ENCODE data around the gene TAAR8.
"Not testable (repeated sequence)": the region's sequence is repeated elsewhere in the genome, so short reads cannot be mapped to it uniquely, and the experiment has no call there.

The TAAR8 gene, protein sequence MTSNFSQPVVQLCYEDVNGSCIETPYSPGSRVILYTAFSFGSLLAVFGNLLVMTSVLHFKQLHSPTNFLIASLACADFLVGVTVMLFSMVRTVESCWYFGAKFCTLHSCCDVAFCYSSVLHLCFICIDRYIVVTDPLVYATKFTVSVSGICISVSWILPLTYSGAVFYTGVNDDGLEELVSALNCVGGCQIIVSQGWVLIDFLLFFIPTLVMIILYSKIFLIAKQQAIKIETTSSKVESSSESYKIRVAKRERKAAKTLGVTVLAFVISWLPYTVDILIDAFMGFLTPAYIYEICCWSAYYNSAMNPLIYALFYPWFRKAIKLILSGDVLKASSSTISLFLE
- 0 to 0.33 (median 0) reads per million in 17 experiments for total RNA-seq

DNA sequence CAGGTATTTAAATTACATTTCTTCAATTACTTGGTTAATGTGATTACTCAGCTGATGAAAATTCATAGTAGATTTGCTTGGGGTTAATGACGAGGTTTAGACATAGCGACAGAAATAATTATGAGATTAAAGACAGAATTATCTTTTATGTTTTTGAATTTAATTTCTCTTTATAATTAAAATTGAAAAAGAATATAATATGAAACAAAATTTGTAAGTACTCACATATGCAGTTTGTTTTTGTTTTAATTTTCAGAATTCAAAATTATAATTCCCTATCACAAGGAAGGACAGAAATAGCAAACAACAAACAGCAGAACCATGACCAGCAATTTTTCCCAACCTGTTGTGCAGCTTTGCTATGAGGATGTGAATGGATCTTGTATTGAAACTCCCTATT, at the start of gene TAAR8:
Gene TAAR8, plus strand, starts transcription at position 301 of the 400 bp plus-strand sequence. Its CDS starts 21 bp downstream, at position 322.
- DNase-seq, result no peak

DNA sequence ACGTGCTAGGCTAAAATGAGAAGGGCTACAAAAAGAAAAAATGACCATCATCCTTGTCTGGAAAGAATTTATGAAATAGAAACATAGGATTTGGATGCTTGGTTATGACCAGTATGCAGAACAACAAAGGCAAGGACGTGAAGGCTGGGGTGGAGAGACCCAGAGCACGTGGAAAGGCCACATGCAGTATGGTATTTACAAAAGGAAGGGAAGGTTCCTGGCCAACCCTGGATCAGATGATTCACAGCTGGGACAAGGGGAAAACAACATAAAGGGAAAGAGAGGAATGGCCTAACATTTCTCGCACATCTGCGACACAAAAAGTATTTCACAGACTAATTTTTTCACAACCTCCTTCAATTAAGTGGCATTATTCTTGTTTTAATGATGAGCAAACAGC, 47.7 kb upstream of the TAAR8 start:
- no peak for DNase-seq

DNA sequence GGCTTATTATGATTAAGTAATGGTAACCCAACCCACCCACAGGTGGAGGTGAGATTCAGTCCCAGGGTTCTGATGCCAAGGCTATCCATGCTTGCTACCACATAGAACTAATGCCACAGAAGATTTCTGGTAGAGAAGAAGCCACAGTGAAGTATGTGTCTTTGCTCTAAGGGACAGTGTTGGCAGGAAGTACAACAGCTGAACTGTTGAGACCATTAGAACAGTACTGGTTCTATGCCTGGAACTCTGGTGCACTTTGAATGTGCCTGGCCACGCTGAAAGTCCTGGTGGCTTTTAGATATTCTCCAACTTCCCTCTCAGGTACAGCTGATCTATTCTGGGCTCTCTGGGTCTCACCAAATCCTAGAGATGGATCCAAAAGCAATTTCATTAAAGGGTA, 47.3 kb upstream of the TAAR8 start:
- no peak for DNase-seq

DNA sequence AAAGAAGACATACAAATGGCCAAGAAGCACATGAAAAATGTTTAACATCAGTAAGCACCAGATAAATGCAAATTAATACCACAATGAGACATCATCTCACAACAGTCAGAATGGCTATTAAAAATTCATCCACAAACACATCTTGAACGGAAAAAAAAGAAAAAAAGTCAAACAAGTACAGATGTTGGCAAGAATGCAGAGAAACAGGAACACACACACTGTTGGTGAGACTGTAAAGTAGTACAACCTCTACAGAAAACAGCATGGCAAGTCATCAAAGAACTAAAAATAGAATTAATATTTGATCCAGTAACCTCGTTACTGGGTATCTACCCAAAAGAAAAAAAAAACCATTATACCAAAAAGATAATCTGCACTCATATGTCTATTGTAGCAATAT, 46.0 kb upstream of the TAAR8 start:
- DNase-seq, result no peak

DNA sequence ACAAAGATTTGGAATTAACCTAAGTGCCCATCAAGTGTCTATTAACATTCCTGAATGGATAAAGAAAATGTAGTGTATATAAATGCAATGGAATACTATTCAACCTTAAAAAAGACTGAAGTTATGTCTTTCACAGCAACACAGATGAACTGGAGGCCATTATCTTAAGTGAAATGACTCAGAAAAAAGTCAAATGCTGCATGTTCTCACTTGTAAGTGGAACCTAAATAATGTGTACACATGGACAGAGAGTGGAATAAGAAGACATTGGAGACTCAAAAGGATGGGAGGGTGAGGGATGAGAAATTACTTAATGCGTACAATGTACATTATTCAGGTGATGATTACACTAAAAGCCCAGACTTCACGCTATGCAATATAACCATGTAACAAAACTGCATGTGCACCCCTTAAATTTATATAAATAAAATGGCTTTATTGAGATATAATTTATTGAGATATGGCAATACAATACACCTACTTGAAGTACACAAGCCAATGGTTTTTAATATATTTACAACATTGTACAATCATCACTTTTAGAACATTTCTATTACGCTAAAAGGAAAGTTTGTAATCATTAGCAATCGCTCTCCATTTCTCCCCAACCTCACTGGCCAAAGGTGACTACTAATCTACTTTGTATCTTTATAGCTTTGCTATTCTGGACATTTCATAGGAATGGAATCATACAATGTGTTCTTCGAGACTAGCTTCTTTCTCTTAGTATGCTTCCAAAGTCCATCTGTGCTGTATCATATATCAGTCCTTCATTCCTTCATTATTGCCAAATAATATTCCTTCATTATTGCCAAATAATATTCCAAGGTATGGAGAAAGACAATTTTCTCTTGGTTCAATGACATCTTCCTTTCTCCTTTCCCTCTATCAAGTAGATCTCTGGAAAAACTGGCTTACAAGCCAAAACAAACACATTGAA, 45.3 kb upstream of the TAAR8 start:
- no peak for DNase-seq

DNA sequence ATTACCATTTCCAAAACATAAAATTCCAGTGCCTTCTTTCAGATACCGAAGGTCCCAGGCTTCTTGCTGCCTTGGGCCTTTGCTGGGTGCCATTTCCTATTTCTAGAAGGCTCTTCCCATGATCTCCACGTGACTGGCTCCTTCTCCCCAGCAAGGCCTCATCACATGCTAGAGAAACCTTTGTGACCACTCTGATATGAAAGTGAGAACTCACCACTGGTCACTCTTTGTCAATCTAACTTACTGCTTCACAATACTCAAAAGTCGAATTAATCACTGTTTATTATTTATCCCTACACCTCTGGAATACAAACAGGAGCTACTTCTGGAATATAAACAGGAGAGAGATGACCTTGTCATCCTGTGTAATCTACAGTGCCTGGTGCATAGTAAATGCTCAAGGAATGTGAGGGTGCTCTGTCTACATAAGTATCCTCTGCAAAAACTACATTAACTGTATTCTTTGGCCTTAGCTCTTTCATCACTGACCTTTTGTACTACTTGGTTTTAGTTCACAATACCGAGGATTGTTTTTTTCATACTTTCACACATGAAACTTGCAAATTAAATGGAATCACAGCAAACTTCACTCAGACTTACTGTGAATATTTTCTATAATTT, 41.2 kb upstream of the TAAR8 start:
- DNase-seq, result peak; percentile 72 to 89 (median 86)

DNA sequence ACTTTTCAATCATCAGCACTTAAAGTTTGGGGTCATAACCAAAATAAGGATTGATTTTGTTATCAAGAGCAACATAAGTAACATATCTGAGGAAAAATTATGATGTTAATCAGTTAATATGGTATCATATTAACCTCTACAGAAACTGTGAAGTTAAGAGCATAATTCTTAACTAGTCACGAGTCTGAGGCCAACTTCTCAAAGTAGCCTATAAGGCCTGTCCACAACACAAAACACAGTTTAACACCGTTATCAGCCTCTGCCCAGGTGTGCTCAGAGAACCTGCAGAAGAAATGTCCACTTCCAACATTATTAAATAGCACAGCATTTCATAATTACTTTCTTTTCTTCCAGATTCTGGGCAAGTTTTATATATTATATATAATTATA, 40.6 kb upstream of the TAAR8 start:
- DNase-seq, result peak in 3 of 4 experiments; percentile 14 to 40 (median 33)

DNA sequence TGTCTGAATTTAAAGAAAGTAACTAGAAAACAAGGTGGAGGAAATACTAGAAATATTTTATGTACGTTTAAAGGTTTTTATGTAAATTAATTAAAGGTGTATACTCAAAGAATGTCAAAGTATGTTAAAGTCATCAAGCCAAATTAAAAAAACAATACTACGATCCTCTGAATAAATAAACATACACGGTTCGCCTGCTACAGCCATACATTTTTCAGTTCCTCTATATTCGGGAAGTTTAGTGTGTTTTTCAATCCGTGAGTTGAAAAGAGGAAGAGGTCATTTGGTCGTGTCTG, 40.2 kb upstream of the TAAR8 start:
- DNase-seq, result no peak

DNA sequence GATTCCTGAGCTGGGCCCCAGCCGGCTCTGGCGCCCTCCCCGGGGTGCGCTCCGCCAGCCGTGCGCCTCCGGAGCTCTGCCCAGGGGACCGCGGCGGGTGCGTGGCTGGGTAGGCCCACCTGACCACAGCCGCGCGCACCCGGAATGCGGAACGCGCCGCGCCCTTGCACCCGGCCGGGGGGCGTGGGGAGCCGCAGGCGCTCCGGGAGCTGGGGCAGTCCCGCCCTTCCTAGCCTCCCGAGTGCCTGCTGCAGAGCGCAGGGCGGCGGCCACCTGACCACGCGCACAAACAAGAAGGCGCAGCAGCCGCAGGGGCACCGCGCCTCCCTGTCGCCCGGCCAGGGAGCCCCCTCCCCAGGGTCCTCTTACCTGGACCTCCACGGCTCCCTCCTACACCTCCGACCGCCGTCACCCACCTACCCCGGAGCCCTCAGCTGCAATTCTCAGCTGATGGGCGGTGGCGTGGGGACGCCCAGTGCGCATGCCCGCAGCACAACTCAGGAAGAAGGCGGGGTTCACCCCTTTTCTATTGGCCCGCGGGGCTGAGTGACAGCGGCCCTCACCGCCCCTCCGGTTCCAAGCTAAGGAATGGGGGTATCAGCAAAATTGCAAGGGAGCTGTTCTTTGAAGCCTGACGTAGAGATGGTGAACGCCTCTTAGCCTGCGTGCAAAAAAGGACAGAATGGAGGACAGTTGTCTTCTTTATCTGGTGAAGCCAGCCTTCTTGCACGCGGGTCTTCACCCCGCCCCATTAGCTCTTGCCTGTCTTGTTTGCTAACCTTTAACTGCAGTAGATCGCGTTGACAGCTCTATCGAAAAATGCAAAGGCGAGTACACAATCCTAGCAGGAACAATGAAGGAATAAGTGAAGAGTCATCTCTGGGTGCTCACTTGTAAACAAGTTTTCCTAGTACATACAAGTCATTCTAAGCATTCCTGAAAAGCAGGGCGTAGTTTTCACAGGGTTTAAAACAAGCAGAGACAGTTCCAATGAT, 39.5 kb upstream of the TAAR8 start, which contains the start of gene STX7:
Gene STX7, minus strand, starts transcription at position 479 of the 995 bp plus-strand sequence. CDS start 9,586 bp downstream, outside the sequence.
- DNase-seq, result peak; percentile 95 to 97 (median 96)

DNA sequence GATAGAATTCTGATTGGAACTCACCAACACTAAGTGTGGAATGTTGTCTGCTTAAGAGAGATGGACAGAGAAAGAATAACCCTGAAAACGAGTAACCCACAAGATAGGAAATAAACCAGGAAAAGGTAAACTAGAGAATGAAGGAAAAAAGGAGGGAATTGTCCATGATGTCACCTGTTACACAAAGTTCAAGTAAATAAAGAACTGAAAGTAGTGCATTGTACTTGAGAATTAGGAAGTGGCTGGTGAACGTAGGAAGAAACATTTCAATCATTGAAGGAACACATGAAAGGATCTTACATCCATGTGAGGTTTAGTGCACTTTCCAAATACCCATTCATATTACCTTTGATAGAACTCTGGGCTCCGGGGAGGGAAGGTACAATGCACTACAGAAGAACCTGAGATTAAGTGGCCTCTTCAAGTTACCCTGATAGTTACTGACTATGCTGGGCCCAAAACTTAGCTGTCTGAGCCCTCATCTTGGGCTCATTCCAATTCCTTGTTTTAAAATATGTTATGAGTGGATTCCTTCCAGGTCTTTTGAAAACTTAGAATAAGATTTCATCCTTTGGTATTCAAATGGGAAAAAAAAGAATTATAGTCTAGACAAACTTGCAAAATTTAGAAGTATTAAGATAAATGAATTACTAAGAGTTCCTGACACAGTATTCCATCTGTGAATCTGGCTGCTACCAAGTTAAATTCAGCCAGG, 38.5 kb upstream of the TAAR8 start:
- DNase-seq, result peak; percentile 10 to 79 (median 54)

DNA sequence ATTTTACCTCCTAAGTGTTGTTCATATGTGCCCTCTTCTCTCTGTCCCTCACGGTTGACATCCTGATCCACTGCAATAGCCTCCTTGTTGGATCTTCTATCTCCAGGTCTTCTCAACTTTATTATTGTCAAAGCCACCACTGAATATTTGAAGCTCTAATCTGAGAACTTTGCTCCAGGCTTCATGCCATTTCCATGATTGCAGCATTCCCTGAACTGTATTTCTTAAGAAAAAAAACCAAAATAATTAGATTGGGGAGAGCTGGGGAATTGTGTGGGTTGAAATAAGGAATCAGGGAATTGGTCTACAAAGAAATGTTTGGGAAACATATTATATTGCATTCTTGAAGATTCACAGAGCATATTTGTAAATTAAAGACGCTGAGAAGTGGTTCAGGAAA, 37.1 kb upstream of the TAAR8 start:
- no peak for DNase-seq

DNA sequence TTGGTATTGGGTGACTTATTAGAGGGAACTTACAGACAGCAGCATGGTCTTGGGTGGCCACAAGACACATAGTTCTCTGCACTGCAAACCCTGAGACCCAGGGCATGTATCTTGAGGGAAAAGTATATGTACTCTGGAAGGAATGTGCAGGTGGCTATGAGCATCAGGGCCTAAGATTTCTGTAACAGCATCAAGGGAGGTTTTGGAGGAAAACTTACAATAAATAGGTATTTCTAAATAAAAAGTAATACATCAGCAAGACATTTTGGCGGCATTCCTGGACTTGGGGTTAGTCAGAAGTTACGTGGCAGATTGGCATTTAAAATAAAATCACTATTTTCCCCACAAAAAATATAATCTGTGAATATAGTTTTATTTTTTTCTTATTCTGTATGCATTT, 31.5 kb upstream of the TAAR8 start:
- DNase-seq, result no peak

DNA sequence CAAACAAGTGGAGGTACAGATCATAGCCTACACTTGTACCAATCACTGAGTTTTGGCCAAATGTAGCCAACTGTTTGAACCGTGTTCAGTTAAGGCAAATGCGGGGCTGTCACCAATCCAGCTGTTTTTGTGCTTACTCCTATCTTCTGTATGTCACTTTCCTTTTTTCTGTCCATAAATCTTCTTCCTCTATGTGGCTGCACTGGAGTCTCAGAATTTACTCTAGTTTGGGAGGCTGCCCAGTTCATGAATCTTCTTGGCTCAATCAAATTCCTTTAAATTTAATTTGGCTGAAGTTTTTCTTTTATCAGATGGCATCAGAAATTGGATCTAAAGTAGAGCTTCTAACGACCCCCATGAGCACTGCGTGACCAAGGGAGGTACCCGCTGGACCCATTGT, 27.8 kb upstream of the TAAR8 start:
- DNase-seq, result no peak

DNA sequence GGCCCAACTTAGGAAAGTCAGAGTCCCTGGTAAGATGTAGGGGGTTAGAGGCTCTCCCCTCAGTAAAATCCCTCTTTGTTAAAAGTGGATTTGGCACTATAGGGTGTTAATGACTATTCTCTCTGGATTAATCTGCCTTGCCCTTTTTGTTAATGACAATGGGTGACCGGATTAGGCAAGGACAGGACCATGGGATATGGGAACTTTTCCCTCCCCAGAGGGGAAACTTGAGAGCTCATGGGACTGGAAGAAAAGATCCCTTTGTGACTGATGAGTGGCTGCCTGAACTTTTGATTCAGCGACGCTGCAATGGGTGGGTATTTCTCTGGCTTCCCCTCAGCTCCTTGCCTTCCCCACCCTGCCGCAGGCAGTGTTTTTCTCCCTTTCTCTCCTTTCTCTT, 26.6 kb upstream of the TAAR8 start:
- no peak for DNase-seq

DNA sequence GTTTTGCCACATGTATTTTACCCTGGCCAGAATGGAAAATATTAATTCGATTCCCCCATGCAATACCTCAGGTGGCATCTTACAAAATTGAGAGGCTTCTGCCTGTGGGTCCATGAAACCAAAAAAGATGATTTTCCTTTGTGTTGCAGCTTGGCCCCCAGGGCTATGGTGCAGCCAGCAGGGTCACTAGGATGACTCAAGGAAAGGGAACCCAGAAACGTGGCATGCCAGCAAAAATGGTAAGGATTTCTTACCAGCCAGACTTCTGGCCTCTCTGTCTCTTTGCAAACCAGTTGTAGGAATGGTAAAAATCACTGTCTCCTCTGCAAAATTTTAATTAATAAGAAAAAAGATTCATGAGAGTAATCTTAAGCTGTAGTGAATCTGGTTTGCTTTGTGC, 26.0 kb upstream of the TAAR8 start:
- no peak for DNase-seq

DNA sequence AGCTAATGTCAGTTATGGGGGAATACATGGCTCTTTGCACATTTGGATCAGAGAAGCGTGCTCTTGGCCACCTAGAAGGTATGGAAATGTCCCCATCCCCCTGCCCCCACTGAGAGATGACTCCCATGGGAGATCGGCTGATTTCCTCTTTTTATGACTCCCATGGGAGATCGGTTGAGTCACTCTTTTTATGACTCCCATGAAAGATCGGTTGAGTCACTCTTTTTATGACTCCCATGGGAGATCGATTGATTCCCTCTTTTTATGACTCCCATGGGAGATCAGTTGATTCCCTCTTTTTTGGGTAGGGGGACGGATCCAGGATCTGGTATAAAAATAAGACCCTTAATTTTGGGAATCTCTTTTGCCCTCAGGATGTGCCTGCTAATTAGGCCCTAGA, 24.7 kb upstream of the TAAR8 start:
- peak in 2 of 4 experiments; percentile 6 to 12 for DNase-seq

DNA sequence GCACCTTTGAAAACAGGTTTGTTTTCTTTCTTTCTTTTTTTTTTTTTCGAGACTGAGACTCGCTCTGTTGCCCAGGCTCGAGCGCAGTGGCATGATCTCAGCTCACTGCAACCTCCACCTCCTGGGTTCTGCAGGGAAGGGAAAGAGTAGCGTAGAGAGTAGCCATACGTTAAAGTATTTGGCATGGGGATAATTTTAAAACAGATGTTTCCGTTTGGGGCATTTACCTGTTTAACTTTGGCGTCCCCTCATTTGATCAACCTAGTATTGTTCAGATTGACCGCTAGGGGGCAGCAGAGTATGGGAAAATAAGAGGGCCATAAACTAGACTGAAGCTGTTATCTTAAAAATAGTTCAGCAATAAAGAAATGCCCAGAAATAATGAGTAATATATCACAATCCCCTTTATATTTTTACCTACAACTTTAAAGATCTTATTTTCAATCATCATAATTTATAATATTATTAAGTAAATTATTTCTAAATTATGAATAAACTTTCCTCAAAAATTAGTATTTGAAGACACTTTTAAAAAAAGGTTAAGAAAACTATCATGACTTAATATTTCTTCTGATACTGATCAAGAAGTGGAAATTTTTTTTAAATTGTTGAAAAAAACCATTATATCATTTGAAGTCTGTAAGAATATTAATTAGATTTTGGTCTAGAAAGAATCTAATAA, 22.0 kb upstream of the TAAR8 start:
- DNase-seq, result peak; percentile 70 to 86 (median 74)

DNA sequence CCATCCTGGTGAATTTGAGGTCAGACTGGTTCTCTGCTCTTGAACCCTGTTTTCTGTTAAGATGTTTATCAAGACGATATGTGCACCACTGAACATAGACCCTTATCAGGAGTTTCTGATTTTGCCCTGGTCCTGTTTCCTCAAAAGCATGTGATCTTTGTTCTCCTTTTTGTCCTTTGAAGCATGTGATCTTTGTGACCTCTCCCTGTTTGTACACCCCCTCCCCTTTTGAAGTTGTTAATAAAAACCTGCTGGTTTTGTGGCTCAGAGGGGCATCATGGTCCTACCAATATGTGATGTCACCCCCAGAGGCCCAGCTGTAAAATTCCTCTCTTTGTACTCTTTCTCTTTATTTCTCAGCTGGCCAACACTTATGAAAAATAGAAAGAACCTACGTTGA, 17.9 kb upstream of the TAAR8 start:
- DNase-seq, result not testable (repeated sequence)

DNA sequence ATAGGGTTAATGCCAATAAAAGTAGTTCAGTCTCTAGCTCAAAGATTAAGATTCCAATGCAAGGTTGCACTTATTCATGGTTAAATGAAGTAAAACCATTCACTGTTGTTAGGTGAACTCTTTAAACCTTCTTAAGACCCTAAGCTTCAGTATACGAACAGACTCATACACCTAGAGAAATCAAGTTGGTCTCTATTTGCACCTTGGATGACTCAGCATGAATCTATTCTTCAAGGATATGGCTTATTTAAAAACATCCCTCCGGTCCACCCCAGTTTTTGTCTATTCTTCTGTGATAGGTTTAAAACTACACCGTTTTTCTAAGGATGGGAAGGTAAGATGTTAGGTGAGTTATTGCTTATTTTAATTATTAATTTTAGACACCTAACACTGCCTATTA, 15.3 kb upstream of the TAAR8 start:
- DNase-seq, result no peak

DNA sequence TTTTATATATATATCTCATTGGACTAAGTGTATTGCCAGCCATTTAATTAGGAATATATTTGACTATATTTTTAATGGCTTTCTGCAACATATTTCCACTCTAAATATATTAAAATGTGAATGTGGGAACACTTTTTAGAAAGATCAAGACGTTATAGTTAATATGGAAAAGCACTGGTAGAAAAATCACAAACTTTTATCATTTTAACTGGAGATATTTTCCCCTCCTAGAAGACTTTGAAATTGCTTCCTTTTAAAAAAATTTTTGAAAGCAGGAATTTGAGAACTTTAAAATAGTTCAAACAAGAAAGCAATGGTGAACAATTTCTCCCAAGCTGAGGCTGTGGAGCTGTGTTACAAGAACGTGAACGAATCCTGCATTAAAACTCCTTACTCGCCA, 14.5 kb upstream of the TAAR8 start, which contains the start of gene TAAR9:
Gene TAAR9, plus strand, starts transcription at position 301 of the 400 bp plus-strand sequence. Its CDS starts 13 bp downstream, at position 314.
- DNase-seq, result no peak

DNA sequence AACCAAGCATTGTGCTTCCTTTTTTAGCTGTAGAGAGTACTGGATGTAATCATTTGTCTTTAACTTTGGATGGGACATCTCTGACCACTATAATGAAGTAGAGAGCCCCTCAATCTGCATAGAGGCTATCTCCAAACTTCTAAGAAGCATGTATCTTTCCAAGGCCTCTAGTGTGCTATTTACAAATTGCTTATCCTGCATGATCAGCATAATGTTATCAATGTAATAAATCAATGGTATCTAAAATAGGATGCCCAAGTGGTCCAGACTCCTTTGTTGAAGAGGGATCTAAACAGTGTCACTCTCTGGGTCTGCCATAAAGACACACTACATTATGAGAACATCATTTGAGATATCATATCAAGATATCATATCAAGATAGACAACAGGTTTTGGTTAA, 7.6 kb upstream of the TAAR8 start:
- DNase-seq, result no peak
